Measurements from ENCODE around the gene TNFSF18. TPM values are rescaled to one million over a fixed set of nuclear protein-coding genes. Genes with fewer than 3 reads are reported as not detected.

Gene TNFSF18
- total RNA-seq, 1 experiment from 2014 or later = 0.57 TPM

Other genes with a start within 250 kb of the TNFSF18 start
- gene TNFSF4, start 156.4 kb upstream of the TNFSF18 start, total RNA-seq (2014; rRNA removed) = 23.9 and 26.1 TPM in 2 replicates

Measured in LHCN-M2 (cell line).